Lung microvascular endothelial cell (primary cell): ENCODE results near the gene MOB2. TPM values are rescaled to one million over a fixed set of nuclear protein-coding genes. Genes with fewer than 3 reads are reported as not detected.
A peak's percentile ranks its signal among the peaks of the same experiment; 100 is the strongest.
"Not testable (repeated sequence)": the region's sequence is repeated elsewhere in the genome, so short reads cannot be mapped to it uniquely, and the experiment has no call there.

Experiments
- DNase-seq, 2 donors: peaks; one replicate each; pipeline versions ENCODE4 v3.0.0 to v3.0.0-alpha.2; 2010; ENCODE audit warnings: low read depth in 2 of 2
- total RNA-seq: library from RNA; depleted of rRNA; stranded (reverse); fragments of >200 nt; gene quantifications from 2 replicates; pipeline ENCODE4 v1.2.1, GENCODE V29; 2014

The MOB2 gene
- total RNA-seq, 1 donor from 2014 or later, result 46.0 TPM

DNA sequence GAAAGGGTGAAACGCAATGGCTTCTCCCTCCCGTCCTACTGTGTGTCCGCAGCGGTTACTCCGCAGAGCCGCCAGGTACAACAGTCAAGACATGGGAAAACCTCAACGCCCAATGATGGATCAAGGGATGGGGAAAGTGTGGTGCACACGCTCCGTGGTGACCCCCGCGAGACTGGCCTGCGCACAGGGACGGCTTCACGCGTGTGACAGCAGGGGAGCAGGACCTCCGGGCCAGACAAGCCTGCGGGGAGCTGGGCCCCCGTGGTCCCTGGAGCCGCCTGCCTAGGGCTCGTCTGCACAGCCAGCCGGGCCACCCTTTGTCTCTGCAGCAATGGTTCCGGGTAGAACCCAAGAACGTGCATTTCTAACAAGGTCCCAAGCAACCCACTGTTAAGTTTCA, 31.7 kb upstream of the MOB2 start:
- DNase-seq, result no peak

DNA sequence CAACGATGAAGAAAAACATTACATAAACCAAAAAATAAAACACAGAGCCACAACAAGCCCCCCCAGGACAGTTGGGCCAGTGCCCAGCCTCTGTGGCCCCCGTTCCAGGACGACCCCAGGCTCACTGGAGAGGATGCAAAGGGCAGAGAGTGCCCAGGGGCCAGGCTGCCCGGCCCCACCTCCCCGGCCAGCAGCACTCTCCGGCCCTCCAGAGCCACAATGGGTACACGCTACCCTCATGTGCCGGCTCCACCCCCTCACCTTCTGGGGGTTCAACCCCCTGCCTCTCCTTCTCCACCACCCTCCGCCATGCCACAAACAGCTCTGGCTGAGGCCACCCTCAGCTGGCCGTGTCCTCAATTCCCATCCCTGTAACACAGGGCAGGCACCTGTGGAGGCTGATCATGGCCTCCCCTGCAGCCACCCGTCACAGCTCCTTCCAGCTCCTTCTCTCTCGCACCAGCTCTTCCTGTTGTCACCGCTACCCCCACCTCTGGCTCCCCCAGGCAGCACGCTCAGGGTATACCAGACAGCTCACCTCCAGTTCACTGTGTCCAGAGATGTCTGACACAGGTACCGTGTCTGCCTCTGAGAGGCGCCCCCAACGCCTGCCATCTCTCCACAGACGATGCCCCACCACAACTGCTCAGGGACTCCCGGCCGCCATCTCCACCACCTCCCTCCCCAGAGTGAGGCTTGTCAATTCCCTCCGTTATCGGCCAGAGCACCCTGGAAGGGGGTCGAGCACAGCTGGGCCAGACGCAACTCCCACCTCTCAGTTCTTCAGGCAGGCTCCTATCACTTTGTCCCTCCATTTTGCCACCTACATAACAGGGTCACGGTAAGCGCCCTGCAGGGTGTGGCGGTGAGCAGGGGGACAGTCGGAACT, 30.8 kb upstream of the MOB2 start:
- no peak for DNase-seq

GRCh38 chr11:1516273-1517067, 29.9 kb upstream of the MOB2 start:
- no peak for DNase-seq

DNA sequence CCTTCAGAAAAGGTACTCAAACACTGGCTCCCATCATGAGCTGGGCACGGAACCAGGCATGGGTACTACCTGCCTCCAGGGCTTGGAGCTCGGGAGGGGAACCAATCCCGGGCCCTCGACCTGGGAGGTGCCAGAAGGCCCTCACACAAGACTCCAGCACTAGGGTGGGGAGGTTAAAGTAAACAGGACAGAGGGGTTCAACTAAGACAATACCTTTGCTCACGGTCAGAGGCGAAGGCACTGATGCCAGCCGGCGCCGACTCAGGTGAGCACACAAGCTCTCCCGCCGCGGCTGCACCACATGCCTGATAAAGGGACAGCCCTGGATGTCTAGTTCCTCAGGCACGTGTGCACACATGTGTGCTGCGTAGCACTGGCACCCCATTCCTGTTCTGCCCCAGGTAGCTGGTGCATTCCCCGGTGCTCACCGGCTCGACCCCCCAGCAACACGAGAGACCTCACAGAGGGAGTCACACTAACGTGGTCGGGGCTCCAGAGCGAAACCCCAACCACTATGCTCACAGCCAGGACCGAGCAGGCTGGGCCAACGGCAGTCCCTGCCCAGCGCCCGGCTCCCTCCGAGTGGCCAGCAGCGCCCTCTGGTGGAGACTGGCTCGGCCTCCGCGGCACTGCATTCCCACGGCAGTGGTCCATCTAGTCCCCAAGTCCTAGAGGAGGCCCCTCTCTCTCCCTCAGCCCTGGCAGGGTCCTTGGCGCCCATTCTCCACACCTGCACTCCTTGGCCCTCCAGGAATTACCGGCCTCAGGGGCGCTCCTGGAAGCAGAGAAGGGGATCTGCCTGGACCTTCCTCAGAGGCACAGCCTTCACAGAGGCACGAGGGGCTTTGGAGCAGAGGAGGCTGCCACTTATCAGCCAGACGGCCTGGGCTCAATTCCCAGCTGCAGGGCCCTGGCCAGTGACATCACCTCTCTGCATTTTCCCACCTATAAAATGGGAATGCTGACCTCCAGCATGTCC, 28.8 kb upstream of the MOB2 start:
- peak; percentile 69 to 80 for DNase-seq

DNA sequence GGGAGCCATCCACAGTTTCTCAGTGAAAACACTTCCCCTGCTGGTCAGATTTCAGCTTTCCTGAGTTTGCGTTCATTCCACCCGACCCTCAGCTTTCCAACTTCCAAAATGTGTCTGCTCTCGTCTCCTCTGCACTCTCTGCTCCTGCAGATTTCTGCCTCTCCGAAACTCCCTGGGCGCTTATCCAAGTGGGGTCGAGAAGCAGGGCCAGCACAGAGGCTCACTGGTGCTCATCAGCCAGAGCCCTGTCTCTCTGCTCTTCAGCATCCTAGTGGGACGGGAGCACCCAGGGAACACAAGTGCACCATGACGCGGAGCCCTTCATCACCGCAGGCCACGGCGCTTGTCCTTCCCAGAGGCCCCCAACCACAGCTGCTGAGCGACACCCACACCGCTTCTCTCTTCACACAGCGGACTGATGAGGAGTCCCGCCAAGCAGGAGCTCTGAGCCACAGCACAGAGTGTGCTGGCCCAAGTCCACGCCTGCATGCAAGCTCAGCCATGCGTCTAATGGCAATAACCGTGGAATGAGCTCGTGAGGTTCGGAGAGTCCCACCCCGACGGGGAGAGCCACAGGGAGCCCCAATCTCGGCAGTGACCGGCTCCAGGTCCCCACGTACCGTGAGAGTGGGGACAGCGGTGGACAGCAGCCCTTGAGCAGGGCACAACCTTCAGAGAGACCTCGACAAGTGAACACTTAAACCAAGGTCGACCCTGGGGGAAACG, 27.9 kb upstream of the MOB2 start:
- DNase-seq, result no peak

- peak; percentile 23 to 89 for DNase-seq
Observed at GRCh38 chr11:1513326-1514296, 27.0 kb upstream of the MOB2 start.

DNA sequence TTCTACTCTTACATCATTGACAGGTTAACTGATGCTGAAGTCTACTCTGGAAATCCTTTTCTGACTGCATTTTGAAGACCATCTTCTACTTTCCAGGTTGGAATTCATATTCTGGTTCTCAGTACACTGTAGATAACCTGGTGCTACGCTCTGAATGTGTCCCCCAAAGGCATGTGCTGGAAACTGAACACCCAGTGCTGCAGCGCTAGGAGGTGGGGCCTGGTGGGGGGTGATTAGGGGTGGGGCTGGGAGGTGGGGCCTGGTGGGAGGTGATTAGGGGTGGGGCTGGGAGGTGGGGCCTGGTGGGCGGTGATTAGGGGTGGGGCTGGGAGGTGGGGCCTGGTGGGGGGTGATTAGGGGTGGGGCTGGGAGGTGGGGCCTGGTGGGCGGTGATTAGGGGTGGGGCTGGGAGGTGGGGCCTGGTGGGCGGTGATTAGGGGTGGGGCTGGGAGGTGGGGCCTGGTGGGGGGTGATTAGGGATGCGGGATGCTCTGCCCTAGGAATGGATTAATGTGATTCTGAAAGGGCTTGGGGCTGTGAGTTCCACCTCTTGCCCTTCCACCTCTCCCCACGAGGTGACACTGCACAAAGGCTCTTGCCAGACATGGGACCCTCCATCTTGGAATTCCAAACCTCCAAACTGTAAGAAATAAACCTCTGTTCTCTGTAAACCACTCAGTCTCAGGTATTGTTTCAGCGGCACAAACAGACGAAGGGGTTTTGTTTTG, 26.1 kb upstream of the MOB2 start:
- DNase-seq, result not testable (repeated sequence)

- no peak for DNase-seq
Observed at GRCh38 chr11:1511937-1512496, 25.4 kb upstream of the MOB2 start.

- no peak for DNase-seq
Observed at GRCh38 chr11:1510928-1511327, 24.3 kb upstream of the MOB2 start.

DNA sequence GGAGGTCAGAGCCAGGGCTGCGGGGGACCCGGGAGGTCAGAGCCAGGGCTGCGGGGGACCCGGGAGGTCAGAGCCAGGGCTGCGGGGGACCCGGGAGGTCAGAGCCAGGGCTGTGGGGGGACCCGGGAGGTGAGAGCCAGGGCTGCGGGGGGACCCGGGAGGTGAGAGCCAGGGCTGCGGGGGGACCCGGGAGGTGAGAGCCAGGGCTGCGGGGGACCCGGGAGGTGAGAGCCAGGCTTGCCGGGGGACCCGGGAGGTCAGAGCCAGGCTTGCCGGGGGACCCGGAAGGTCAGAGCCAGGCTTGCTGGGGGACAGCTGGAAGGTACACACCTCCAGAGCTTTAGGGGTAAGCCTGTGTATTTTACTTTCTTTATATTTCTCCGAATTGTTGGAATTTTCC, 23.8 kb upstream of the MOB2 start:
- DNase-seq, result not testable (repeated sequence)

- DNase-seq, result no peak
Observed at GRCh38 chr11:1509626-1510255, 23.2 kb upstream of the MOB2 start.

- no peak for DNase-seq
Observed at GRCh38 chr11:1508986-1509385, 22.4 kb upstream of the MOB2 start.

GRCh38 chr11:1508491-1508891, 21.9 kb upstream of the MOB2 start:
- no peak for DNase-seq

GRCh38 chr11:1507381-1508140, 21.0 kb upstream of the MOB2 start:
- DNase-seq, result no peak

GRCh38 chr11:1506981-1507380, 20.4 kb upstream of the MOB2 start:
- no peak for DNase-seq

- no peak for DNase-seq
Observed at GRCh38 chr11:1505480-1505879, 18.9 kb upstream of the MOB2 start.

DNA sequence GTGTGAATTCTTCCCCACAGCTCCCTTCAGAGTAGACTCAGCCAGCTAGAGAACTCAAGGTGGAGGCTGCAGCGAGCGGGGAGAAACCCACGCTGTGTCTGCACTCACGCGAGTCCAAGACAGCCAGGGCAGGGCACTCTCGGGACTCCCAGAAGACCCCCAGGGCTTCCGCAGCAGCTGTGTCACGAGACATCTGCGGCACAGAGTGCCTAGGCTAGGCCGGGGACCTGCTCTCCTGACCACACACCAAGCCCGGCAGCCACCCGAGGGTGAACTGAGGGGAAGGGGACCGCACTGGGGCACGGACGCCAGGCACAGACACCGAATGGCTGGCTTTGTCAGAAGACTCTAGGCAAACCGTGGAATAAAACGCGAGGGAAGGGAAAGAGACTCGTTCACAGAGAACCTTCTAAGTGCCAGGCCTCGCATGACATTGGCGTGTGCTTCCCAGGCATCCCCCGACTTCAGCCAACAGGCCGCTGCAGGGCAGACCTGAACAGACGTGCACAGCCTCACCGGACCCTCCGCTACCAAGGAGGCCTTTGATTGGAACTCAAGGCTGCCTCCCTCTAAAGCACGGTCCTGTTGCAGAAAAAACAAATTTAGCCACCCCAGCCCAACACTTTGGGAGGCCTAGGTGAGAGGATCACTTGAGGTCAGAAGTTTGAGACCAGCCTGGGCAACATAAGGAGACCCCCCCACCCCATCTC, 18.2 kb upstream of the MOB2 start:
- no peak for DNase-seq
